GM23248 (cell line): ENCODE results near the gene MSRB3. TPM values are rescaled to one million over a fixed set of nuclear protein-coding genes. Genes with fewer than 3 reads are reported as not detected.
"Not testable (repeated sequence)": the region's sequence is repeated elsewhere in the genome, so short reads cannot be mapped to it uniquely, and the experiment has no call there.

Source experiments
- DNase-seq: peaks from one replicate; pipeline ENCODE4 v3.0.0-alpha.2; 2015
- H2AFZ ChIP-seq: fragments of 200-600 bp; sonication (generic); 2 replicates; pipeline ENCODE4 v1.6.1; 2016; ENCODE audit warnings: antibody characterized with exemption
- H3F3A ChIP-seq: fragments of 200-600 bp; sonication (generic); 2 replicates; pipeline ENCODE4 v1.6.1; 2016; ENCODE audit warnings: mild to moderate bottlenecking, antibody characterized with exemption, mixed run types; ENCODE audit not compliant: insufficient read depth
- H3K27ac ChIP-seq: fragments of 200-600 bp; sonication (generic); 2 replicates; pipeline ENCODE4 v1.5.1; 2016; ENCODE audit warnings: mild to moderate bottlenecking
- H3K27me3 ChIP-seq: fragments of 200-600 bp; sonication (generic); replicated peaks from 2 replicates; pipeline ENCODE4 v1.6.1; 2016; ENCODE audit warnings: mild to moderate bottlenecking; ENCODE audit not compliant: insufficient read depth
- H3K36me3 ChIP-seq: fragments of 200-600 bp; sonication (generic); 2 replicates; pipeline ENCODE4 v1.6.1; 2016; ENCODE audit warnings: low read depth, mild to moderate bottlenecking
- H3K4me1 ChIP-seq: fragments of 200-600 bp; sonication (generic); 2 replicates; pipeline ENCODE4 v1.6.1; 2016; ENCODE audit warnings: mild to moderate bottlenecking; ENCODE audit not compliant: insufficient read depth
- H3K4me2 ChIP-seq: fragments of 200-600 bp; sonication (generic); one replicate; pipeline ENCODE4 v1.6.1; 2016; ENCODE audit warnings: mild to moderate bottlenecking; ENCODE audit not compliant: unreplicated experiment
- H3K4me3 ChIP-seq: fragments of 200-600 bp; sonication (generic); 2 replicates; pipeline ENCODE4 v1.5.1; 2016; ENCODE audit warnings: mild to moderate bottlenecking
- H3K79me2 ChIP-seq: fragments of 200-600 bp; sonication (generic); 2 replicates; pipeline ENCODE4 v1.6.1; 2016; ENCODE audit warnings: mild to moderate bottlenecking; ENCODE audit not compliant: insufficient read depth
- H3K9ac ChIP-seq: fragments of 200-600 bp; sonication (generic); 2 replicates; pipeline ENCODE4 v1.6.1; 2016; ENCODE audit warnings: mild to moderate bottlenecking
- H3K9me2 ChIP-seq: fragments of 200-600 bp; sonication (generic); 2 replicates; pipeline ENCODE4 v1.6.1; 2016; ENCODE audit warnings: mixed run types, mild to moderate bottlenecking, moderate library complexity; ENCODE audit not compliant: insufficient read depth
- H3K9me3 ChIP-seq: fragments of 200-600 bp; sonication (generic); one replicate; pipeline ENCODE4 v1.6.1; 2017; ENCODE audit warnings: low read depth
- H4K20me1 ChIP-seq: fragments of 200-600 bp; sonication (generic); 2 replicates; pipeline ENCODE4 v1.6.0; 2016; ENCODE audit not compliant: insufficient read depth
- EZH2 ChIP-seq: fragments of 200-600 bp; sonication (generic); IDR thresholded peaks from 2 replicates; pipeline ENCODE4 v1.6.1; 2018; ENCODE audit warnings: antibody characterized with exemption, mild to moderate bottlenecking; ENCODE audit not compliant: insufficient read depth, poor library complexity, severe bottlenecking
- EZH2phosphoT487 ChIP-seq: fragments of 200-600 bp; sonication (generic); IDR thresholded peaks from 2 replicates; pipeline ENCODE4 v1.6.1; 2018; ENCODE audit warnings: antibody characterized with exemption, moderate library complexity, mild to moderate bottlenecking, low read depth; ENCODE audit not compliant: insufficient read depth
- WGBS, 2 experiments: methylation state at CpG; one replicate each; pipeline ENCODE4 v1.1.6; 2015 to 2017; ENCODE audit warnings: low lambda C conversion rate in 2 of 2, low coverage in 1 of 2; ENCODE audit errors: missing lambda C conversion rate in 2 of 2; 5-methylcytosine and 5-hydroxymethylcytosine counted together
- in situ Hi-C: fragments of 300-500 bp; cut with MboI; formaldehyde crosslinking; loops from 2 replicates; pipeline ENCODE4 v1.15.0; 2020
- polyA plus RNA-seq: library from polyadenylated mRNA; unstranded; fragments of >200 nt; fragmentation: Nextera tagmentation; extraction: Ambion mirVana; gene quantifications from 2 replicates; pipeline ENCODE4 v1.2.1, GENCODE V29; 2016
- total RNA-seq: library from RNA; depleted of rRNA; stranded (reverse); fragments of >200 nt; shearing (Covaris generic); gene quantifications from 2 replicates; pipeline ENCODE4 v1.2.3, GENCODE V29; 2014

The MSRB3 gene
- total and polyA plus RNA-seq, 2 experiments from 2014 or later = 74.1 to 158 TPM

GRCh38 chr12:65472079-65472478 is 193.6 kb downstream of the MSRB3 start:
- no peak overlapping the region for H2AFZ ChIP-seq
- no peak for DNase-seq

GRCh38 chr12:65474831-65475230 is 196.3 kb downstream of the MSRB3 start:
- no peaks in the 10 kb centered on the region for H3K36me3 ChIP-seq
- H2AFZ ChIP-seq = no peak overlapping the region
- no peaks in the 10 kb centered on the region for H3K9me3 ChIP-seq
- no peak for TF ChIP-seq EZH2
- TF ChIP-seq EZH2phosphoT487 = no peak
- no peak for DNase-seq
- 0 out of 2 replicates have a peak, but pooled peaks cover 4% of the 10 kb centered on the region for H3F3A ChIP-seq
- H4K20me1 ChIP-seq = no peaks in the 10 kb centered on the region
- H3K4me1 ChIP-seq = no peaks in the 10 kb centered on the region
- in situ Hi-C loops = no loop called here
- H3K9me2 ChIP-seq = no peaks in the 10 kb centered on the region
- H3K9ac ChIP-seq = no peak overlapping the region
- no peak overlapping the region for H3K4me3 ChIP-seq
- H3K27ac ChIP-seq = no peak overlapping the region
- H3K79me2 ChIP-seq = no peaks in the 10 kb centered on the region
- 97 to 98% methylated on average over 6 of the region's 6 CpGs for WGBS, 2 experiments
- no peak overlapping the region for H3K4me2 ChIP-seq
- H3K27me3 ChIP-seq = no peaks in the 10 kb centered on the region

More at GRCh38 chr12:65472079-65472478, 193.6 kb downstream of the MSRB3 start:
- Histone ChIP-seq H3K9me2 (no peaks in the 10 kb centered on the region), H3K4me3 (no peak overlapping the region), H3K79me2 (no peaks in the 10 kb centered on the region), H3K27ac (no peak overlapping the region), H3F3A (0 out of 2 replicates have a peak, but pooled peaks cover 4% of the 10 kb centered on the region), H3K9me3 (no peaks in the 10 kb centered on the region), H3K36me3 (no peaks in the 10 kb centered on the region; the same call in 1 of the 2 replicates), H3K4me1 (no peaks in the 10 kb centered on the region), H3K9ac (no peak overlapping the region), H3K4me2 (no peak overlapping the region), H4K20me1 (no peaks in the 10 kb centered on the region), H3K27me3 (no peaks in the 10 kb centered on the region)
- in situ Hi-C loops = no loop called here
- TF ChIP-seq EZH2phosphoT487 (no peak), EZH2 (no peak)
- 68 to 77% methylated on average over 2 of the region's 2 CpGs for WGBS, 2 experiments

- DNase-seq = no peak
- H3K9me3 ChIP-seq = no peaks in the 10 kb centered on the region
- no peaks in the 10 kb centered on the region for H3K4me1 ChIP-seq
- H3K4me3 ChIP-seq = no peak overlapping the region
- H3K9ac ChIP-seq = no peak overlapping the region
- no peaks in the 10 kb centered on the region for H4K20me1 ChIP-seq
- in situ Hi-C loops = no loop called here
- no peak overlapping the region for H2AFZ ChIP-seq
- no peak for TF ChIP-seq EZH2
- TF ChIP-seq EZH2phosphoT487 = no peak
- no peak overlapping the region for H3K4me2 ChIP-seq
- no peaks in the 10 kb centered on the region for H3K36me3 ChIP-seq
- no peaks in the 10 kb centered on the region for H3F3A ChIP-seq
- H3K9me2 ChIP-seq = no peaks in the 10 kb centered on the region
- H3K27me3 ChIP-seq = no peaks in the 10 kb centered on the region
- H3K79me2 ChIP-seq = no peaks in the 10 kb centered on the region
- no peak overlapping the region for H3K27ac ChIP-seq
Observed at GRCh38 chr12:65477721-65478120, 199.2 kb downstream of the MSRB3 start.

- H3K4me3 ChIP-seq, H2AFZ ChIP-seq, H4K20me1 ChIP-seq, H3K79me2 ChIP-seq, H3K27ac ChIP-seq, H3K9me3 ChIP-seq, DNase-seq, H3K9ac ChIP-seq, H3K27me3 ChIP-seq, H3K9me2 ChIP-seq, H3K36me3 ChIP-seq, H3F3A ChIP-seq, H3K4me1 ChIP-seq, H3K4me2 ChIP-seq, in situ Hi-C loops: not testable (repeated sequence)
- 95 to 98% methylated on average over 3 of the region's 3 CpGs for WGBS, 2 experiments
Observed at GRCh38 chr12:65483891-65484516, 205.5 kb downstream of the MSRB3 start.

- Histone ChIP-seq H3F3A (no peaks in the 10 kb centered on the region), H3K4me2 (no peak overlapping the region), H3K36me3 (no peaks in the 10 kb centered on the region), H3K27me3 (no peaks in the 10 kb centered on the region), H3K9me2 (no peaks in the 10 kb centered on the region), H3K27ac (no peak overlapping the region), H3K79me2 (no peaks in the 10 kb centered on the region), H4K20me1 (no peaks in the 10 kb centered on the region), H2AFZ (no peak overlapping the region), H3K4me1 (peaks cover 9% of the 10 kb centered on the region), H3K9me3 (no peaks in the 10 kb centered on the region), H3K9ac (no peak overlapping the region), H3K4me3 (no peak overlapping the region)
- TF ChIP-seq EZH2phosphoT487 (no peak), EZH2 (no peak)
- WGBS, 2 experiments = 97% methylated on average over 4 of the region's 4 CpGs
- in situ Hi-C loops = no loop called here
- DNase-seq = no peak
Observed at GRCh38 chr12:65488197-65488596, 209.7 kb downstream of the MSRB3 start.
